HG03432 (cell line): ENCODE results near the gene CNN2.

ENCODE experiments used
- ATAC-seq: cut with Tn5 transposase; IDR thresholded peaks from one replicate; pipeline ENCODE4 v1.9.1; 2021; ENCODE audit warnings: mild to moderate bottlenecking, moderate library complexity; ENCODE audit not compliant: unreplicated experiment

Gene CNN2

DNA sequence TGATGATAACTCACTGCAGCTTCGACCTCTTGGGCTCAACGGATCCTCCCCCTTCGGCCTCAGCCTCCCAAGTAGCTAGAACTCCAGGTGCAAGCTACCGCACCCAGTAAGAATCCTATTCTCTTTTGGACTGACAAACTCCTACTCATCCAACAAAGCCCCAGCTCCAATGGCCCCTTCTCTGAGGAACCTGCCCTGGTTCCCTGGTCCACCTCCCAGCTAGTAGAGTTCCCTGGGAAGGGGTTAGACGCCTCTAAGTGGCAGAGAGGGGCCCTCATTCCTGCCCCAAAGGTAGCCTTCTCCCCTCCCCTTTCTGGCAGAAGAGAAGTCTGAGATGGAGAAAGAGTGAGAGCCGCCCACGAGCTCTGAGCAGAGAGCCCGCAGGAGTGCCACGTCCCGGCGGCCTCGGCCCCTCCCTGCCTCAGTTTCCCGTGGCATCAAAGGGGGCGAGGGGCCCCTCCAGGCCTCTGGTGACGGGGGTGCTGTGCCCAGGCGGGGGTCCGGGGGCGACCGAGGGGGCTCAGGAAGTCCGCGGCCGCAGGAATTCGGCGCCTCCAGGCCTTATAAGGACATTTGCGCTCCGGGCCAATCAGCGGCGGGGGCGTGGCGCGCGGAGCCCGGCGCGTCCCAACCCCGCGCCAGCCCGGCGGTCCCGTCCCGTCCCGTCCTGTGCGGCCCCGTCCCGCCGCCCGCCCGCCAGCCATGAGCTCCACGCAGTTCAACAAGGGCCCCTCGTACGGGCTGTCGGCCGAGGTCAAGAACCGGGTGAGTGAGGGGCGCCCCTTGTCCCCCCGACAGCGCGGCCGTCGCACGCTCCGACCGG, at the start of gene CNN2:
Gene CNN2 (plus strand): TSS at position 649 of the 823 bp plus-strand sequence. CDS start 54 bp downstream, at position 703.
- peak; percentile 51 for ATAC-seq

DNA sequence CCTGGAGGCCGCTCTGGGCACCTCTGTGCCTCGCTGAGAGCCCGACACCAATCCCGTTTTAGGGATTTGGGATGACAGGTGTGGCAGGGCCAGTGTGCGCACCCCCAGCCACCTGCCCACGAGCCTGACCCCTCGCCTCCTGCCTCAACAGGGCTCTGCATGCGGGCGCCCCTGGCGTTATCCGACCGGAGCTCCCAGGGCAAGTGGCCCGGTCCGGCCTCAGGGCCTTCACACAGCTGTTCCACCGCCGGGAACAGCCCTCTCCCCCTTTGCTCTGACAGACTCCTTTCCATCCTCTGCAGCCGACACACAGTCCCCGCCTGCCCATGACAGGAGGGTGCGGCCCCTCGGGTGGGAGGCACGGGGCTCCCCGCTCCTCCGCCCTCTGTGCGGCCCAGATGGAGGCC, 49.3 kb upstream of the CNN2 start:
- ATAC-seq, result no peak

GRCh38 chr19:979318-979741, 47.1 kb upstream of the CNN2 start:
- ATAC-seq, result no peak

GRCh38 chr19:980133-980998, 46.0 kb upstream of the CNN2 start:
- ATAC-seq, result no peak

- peak; percentile 59 for ATAC-seq
Observed at GRCh38 chr19:982567-983170, 43.7 kb upstream of the CNN2 start.

GRCh38 chr19:984165-984967, 42.0 kb upstream of the CNN2 start, which contains the start of gene WDR18:
Gene WDR18, plus strand, starts transcription at chr19:984345. Its CDS starts 9 bp downstream, at chr19:984354.
- peak; percentile 77 for ATAC-seq

DNA sequence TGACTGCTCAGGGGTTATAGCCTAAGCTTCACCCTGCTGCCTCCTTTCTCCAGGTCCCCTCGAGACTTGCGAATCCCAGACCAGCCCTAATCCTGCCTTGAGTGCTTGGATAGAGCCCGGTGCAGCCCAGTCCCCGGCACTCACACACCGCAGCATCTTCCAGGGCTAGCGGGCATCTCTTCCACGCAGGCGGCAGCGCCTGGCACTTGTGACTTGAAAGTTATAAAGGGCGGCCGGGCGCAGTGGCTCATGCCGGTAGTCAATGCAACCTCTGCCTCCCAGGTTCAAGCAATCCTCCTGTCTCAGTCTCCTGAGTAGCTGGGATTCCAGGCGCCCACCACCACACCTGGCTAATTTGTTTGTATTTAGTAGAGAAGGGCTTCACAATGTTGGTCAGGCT, 40.3 kb upstream of the CNN2 start:
- ATAC-seq, result no peak

DNA sequence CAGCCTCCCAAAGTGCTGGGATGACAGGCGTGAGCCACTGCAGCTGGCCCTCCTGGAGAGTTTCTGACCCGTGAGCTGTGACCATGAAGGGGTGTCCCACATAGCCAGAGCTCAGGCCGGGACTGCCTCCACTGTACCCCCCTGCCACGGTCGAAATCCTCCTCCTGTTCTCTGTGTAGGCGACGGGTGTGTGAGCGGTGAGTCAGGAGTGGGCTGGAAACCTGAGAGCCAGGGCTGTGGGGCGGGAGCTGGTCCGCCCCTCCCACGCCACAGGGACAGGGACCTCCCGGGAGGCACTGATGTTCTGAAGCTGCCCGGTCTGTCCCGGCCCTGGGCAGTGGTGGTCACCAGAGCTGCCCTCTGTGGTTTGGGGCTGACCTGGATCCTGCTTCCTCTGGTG, 38.3 kb upstream of the CNN2 start:
- no peak for ATAC-seq

- no peak for ATAC-seq
Observed at GRCh38 chr19:988510-988909, 37.9 kb upstream of the CNN2 start.

DNA sequence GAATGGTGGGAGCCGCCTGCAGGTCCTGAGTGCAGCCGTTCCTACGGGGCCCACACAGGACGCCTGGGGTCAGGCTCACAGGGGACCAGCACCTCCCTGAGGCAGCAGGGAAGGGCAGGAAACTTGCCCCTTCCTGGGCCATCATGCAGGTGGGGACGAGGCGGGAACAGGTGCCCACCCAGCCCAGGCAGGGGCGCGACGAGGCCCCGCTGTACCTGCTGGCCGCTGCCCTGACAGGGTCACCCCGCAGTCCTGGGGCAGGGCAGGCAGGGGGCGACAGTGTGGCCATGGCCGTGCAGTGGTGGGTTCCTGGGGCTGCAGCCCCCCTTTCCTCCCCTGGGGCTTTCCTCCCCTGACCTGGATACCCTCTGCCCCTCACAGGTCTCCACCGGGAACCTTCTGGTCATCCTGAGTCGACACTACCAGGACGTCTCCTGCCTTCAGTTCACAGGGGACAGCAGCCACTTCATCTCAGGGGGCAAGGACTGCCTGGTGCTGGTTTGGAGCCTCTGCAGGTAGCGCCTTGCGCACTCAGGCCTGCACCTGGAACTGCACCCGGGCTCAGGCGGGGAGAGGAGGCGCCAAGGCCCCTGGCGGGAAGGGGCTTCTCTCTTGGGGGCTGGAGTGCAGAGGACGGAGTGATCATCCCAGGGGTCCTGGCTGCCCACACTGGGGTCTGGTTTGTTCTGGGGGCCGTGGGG, 36.9 kb upstream of the CNN2 start:
- ATAC-seq, result no peak

DNA sequence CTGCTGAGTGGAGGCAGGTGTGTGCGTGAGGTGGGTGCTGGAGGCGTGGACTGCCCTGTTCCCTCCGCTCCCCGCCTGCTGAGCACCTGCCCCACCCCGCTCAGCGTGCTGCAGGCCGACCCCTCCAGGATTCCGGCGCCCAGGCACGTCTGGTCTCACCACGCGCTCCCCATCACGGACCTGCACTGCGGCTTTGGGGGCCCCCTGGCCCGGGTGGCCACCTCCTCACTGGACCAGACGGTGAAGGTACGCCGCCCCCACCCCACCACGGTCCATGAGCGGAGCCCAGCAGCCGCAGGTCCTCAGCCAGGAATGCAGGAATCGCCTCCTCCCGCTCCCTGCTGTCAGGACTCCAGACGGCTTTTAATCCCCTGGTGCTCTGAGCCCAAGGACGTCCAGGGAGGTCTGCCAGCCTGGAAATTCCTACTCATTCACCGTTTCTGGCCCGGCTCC, 36.3 kb upstream of the CNN2 start:
- no peak for ATAC-seq

DNA sequence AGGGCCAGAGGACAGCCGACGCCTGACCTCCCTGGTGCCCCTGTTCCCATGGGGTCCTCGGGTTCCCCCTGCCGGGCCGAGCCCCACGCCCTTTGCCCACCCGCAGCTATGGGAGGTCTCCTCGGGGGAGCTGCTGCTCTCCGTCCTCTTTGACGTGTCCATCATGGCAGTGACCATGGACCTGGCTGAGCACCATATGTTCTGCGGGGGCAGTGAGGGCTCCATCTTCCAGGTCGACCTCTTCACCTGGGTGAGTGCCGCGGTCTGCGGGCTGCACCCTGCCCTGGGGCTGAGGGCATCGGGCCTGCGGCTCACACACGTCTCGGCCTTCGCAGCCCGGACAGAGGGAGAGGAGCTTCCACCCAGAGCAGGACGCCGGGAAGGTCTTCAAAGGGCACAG, 35.7 kb upstream of the CNN2 start:
- no peak for ATAC-seq

DNA sequence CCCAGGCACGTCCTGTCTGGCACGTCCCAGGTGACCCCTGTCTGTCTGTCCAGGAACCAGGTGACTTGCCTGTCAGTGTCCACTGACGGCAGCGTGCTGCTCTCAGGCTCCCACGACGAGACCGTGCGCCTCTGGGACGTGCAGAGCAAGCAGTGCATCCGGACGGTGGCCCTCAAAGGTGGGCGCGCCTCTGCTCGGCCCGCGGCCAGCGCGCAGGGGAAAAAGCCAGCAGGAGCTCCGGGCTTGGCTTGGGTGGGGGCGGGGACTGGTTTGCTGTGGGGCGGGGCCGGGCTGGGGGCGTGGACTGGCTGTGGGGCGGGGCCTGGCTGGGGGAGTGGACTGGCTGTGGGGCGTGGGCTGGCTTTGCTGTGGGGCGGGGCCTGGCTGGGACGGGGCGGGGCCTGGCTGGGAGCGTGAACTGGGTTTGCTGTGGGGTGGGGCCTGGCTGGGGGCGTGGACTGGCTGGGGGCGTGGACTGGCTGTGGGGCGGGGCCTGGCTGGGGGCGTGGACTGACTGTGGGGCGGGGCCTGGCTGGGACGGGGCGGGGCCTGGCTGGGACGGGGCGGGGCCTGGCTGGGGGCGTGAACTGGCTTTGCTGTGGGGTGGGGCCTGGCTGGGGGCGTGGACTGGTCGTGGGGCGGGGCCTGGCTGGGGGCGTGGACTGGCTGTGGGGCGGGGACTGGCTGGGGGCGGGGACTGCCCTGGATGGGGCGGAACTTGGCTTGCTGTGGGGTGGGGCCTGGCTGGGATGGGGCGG, 35.1 kb upstream of the CNN2 start:
- no peak for ATAC-seq

DNA sequence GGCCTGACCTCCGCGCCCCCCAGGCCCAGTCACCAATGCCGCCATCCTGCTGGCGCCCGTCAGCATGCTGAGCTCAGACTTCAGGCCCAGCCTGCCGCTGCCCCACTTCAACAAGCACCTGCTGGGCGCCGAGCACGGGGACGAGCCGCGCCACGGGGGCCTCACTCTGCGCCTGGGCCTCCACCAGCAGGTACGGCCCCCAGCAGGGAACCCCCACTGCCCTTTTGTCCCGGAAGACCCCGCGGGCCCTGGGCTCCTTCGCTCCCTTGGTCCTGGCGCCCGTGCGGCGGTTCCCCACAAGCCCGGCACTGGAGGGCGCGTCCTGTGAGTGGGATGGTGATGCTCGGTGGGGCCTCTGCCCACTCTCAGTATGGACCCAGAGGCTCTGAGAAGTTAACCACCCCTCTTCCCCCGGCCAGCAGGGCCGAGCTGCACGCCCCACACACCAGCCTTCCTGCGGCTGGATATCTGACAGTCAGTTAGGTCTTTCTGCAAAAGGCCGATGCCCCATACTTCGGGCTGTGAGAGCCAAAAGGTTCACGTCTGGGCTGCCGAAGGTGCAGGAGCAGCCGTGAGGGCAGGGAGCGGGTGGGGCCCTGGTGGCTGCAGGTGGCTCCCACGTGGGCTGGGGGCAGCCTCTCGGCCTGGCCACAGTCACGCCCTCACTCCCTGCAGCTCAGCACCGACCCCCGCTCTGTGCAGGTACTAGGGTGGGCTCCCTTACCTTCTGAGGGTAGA, 34.3 kb upstream of the CNN2 start:
- no peak for ATAC-seq

- ATAC-seq, result no peak
Observed at GRCh38 chr19:992670-993055, 33.7 kb upstream of the CNN2 start.

DNA sequence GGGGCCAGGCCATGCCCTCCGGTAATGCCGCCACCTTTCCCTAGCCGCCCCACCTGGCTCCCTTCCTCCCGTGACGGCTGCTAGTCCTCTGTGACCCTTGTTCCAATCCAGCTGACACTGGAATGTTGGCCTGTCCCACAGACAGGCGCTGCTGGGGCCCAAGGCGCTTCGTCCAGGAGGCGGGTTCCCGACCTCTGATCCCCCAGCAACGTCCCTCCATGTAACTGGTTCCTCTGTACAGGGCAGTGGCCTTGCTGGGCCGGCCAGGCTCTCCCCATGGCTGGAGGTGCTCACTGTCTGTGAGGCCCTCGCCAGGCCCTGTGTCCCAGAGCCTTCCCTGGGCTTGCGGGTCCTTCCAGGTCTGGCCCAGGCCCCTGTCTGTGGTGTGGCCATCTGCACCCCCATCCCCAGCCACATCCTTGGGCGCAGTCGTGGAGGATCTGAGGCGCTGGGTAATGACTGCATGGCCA, 33.0 kb upstream of the CNN2 start:
- no peak for ATAC-seq

DNA sequence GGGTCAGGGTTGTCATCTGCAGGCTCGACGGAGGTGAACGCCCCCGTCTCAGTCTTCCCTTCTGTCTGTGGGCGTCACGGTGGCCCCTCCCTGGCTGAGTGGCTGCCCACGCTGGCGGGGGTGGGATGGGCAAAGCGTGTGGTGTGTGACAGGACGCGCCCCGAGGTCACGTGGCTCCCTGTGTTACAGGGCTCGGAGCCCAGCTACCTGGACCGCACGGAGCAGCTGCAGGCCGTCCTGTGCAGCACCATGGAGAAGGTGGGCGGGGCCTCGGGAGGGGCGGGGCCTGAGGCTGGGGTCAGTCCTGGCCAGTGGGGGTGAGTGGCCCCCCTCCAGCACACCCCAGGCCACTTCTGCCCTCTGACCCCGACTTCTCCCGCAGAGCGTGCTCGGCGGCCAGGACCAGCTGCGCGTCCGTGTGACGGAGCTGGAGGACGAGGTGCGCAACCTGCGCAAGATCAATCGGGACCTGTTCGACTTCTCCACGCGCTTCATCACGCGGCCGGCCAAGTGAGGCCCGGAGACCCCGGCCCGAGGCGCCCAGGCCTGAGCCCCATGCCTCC, 32.5 kb upstream of the CNN2 start:
- no peak for ATAC-seq

- ATAC-seq, result no peak
Observed at GRCh38 chr19:994516-994915, 31.9 kb upstream of the CNN2 start.
